ENCODE data around the gene KBTBD8.

DNA sequence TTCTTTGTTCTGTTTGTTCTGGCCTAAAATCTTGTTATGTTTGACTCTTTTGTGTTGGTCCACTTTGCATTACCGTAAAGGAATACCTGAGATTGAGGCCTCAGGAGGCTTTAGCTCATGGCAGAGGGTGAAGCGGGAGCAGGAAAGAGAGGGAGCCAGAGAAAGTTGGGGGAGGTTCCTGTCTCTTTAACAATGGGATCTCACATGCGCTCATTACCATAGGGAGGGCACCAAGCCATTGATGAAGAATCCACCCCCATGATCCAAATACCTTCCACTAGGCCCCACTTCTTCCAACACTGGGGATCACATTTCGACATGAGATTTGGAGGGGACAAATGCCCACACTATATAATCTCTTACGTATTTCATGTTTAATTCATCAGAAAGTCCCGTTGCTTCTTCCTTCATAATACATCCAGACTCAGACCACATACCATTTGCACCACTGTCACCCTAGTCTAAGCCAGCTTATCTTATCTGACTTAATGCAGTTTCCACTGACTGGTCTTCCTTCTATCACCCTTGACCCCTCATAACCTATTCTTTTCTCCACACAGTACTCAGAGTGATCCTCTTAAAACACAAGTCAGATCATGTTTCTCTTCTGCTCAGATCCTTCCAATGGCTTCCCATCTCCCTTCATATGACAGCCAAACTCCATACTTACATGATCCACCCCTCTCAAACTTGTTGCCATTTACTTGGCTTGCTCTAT, 13.5 kb downstream of the KBTBD8 start:
- TF ChIP-seq CTCF (IDR thresholded peaks at IDR 0.05) (no peak), POLR2AphosphoS5 (IDR thresholded peaks at IDR 0.05) (no peak), EP300 (IDR thresholded peaks at IDR 0.05; ENCODE audit: low read depth) (no peak)

All from transverse colon (tissue), 4 donors.